Neural cell (in vitro differentiated cells): Measurements from ENCODE around the gene ABCE1. TPM values are rescaled to one million over a fixed set of nuclear protein-coding genes. Genes with fewer than 3 reads are reported as not detected.

ENCODE experiments used
- H2AFZ ChIP-seq: fragments of 200-600, 300-800 bp; sonication (generic), shearing (Covaris generic); 2 replicates; pipeline ENCODE4 v1.6.0; 2014; ENCODE audit warnings: low read depth, mild to moderate bottlenecking, antibody characterized with exemption, low read length, moderate library complexity
- H3F3A ChIP-seq: fragments of 200-600 bp; shearing (Covaris generic); 2 replicates; pipeline ENCODE4 v1.6.1; 2016; ENCODE audit warnings: mild to moderate bottlenecking, moderate library complexity, mixed read lengths, antibody characterized with exemption, low read length; ENCODE audit not compliant: insufficient read depth, poor library complexity, severe bottlenecking
- H3K27ac ChIP-seq: fragments of 200-600, 300-800 bp; sonication (generic), shearing (Covaris generic); 2 replicates; pipeline ENCODE4 v1.5.1; 2014; ENCODE audit warnings: mild to moderate bottlenecking, low read length, moderate library complexity
- H3K27me3 ChIP-seq: fragments of 300-800, 200-600 bp; sonication (generic), shearing (Covaris generic); 2 replicates; pipeline ENCODE4 v1.6.0; 2014; ENCODE audit warnings: mild to moderate bottlenecking, low read depth, low read length, moderate library complexity; ENCODE audit not compliant: insufficient read depth
- H3K36me3 ChIP-seq: fragments of 300-800, 200-600 bp; sonication (generic), shearing (Covaris generic); 2 replicates; pipeline ENCODE4 v1.5.1; 2014; ENCODE audit warnings: mild to moderate bottlenecking, antibody characterized with exemption, low read length, moderate library complexity; ENCODE audit not compliant: insufficient read depth
- H3K4me2 ChIP-seq: fragments of 300-800, 200-600 bp; sonication (generic), shearing (Covaris generic); 2 replicates; pipeline ENCODE4 v1.6.0; 2014; ENCODE audit warnings: mild to moderate bottlenecking, low read length
- H3K4me3 ChIP-seq: fragments of 300-800, 200-600 bp; sonication (generic), shearing (Covaris generic); 2 replicates; pipeline ENCODE4 v1.5.1; 2014; ENCODE audit warnings: mild to moderate bottlenecking, low read length, moderate library complexity
- H3K79me2 ChIP-seq: fragments of 200-600 bp; shearing (Covaris generic); replicated peaks from 2 replicates; pipeline ENCODE4 v1.6.0; 2014; ENCODE audit warnings: mild to moderate bottlenecking, low read length, moderate library complexity; ENCODE audit not compliant: insufficient read depth
- H3K9ac ChIP-seq: fragments of 300-800, 200-600 bp; sonication (generic), shearing (Covaris generic); 2 replicates; pipeline ENCODE4 v1.6.1; 2016; ENCODE audit warnings: mild to moderate bottlenecking, low read length, mixed read lengths
- H3K9me2 ChIP-seq: fragments of 200-600 bp; shearing (Covaris generic); 2 replicates; pipeline ENCODE4 v1.6.1; 2016; ENCODE audit warnings: mild to moderate bottlenecking, low read length, mixed read lengths; ENCODE audit not compliant: insufficient read depth
- H3K9me3 ChIP-seq: fragments of 200-600, 300-800 bp; sonication (generic), shearing (Covaris generic); 2 replicates; pipeline ENCODE4 v1.6.1; 2016; ENCODE audit warnings: mild to moderate bottlenecking, mixed run types, low read length, moderate library complexity, mixed read lengths
- H4K20me1 ChIP-seq: fragments of 200-600 bp; shearing (Covaris generic); 2 replicates; pipeline ENCODE4 v1.6.1; 2016; ENCODE audit warnings: mild to moderate bottlenecking, mixed run types; ENCODE audit not compliant: insufficient read depth
- CTCF ChIP-seq: fragments of 450-650 bp; IDR thresholded peaks from 2 replicates; pipeline ENCODE4 v1.5.1; 2014; ENCODE audit warnings: antibody characterized with exemption, mild to moderate bottlenecking, moderate library complexity; ENCODE audit not compliant: poor library complexity, severe bottlenecking
- EP300 ChIP-seq: fragments of 450-650 bp; conservative IDR thresholded peaks from 2 replicates; pipeline ENCODE4 v1.6.1; 2014; ENCODE audit warnings: antibody characterized with exemption, mild to moderate bottlenecking, moderate library complexity; ENCODE audit not compliant: poor library complexity, severe bottlenecking
- EZH2 ChIP-seq: fragments of 200-600, 300-800 bp; shearing (Covaris generic), sonication (generic); IDR thresholded peaks from 2 replicates; pipeline ENCODE4 v1.6.1; 2014; ENCODE audit warnings: antibody characterized with exemption, low read length, borderline replicate concordance, mild to moderate bottlenecking; ENCODE audit not compliant: insufficient read depth, poor library complexity, severe bottlenecking
- MXI1 ChIP-seq: fragments of 450-650 bp; conservative IDR thresholded peaks from 2 replicates; pipeline ENCODE4 v1.6.1; 2014; ENCODE audit warnings: antibody characterized with exemption, mild to moderate bottlenecking; ENCODE audit not compliant: poor library complexity, severe bottlenecking
- POLR2AphosphoS5 ChIP-seq: IDR thresholded peaks from 2 replicates; pipeline ENCODE4 v1.6.1; 2012
- RAD21 ChIP-seq: fragments of 450-650 bp; conservative IDR thresholded peaks from 2 replicates; pipeline ENCODE4 v1.6.1; 2014; ENCODE audit warnings: antibody characterized with exemption, mild to moderate bottlenecking, moderate library complexity
- REST ChIP-seq: IDR thresholded peaks from 2 replicates; pipeline ENCODE4 v1.6.1; 2012; ENCODE audit warnings: borderline replicate concordance
- SMC3 ChIP-seq: fragments of 450-650 bp; conservative IDR thresholded peaks from 2 replicates; pipeline ENCODE4 v1.6.1; 2014; ENCODE audit warnings: antibody characterized with exemption, mild to moderate bottlenecking, moderate library complexity; ENCODE audit not compliant: poor library complexity
- TAF1 ChIP-seq: IDR thresholded peaks from 2 replicates; pipeline ENCODE4 v1.6.1; 2012; ENCODE audit warnings: low read depth
- polyA plus RNA-seq: library from polyadenylated mRNA; depleted of rRNA; stranded (reverse); fragments of >200 nt; gene quantifications from 2 replicates; pipeline ENCODE4 v1.2.3, GENCODE V29; 2014

The ABCE1 gene
- polyA plus RNA-seq, 1 donor from 2014 or later = 96.9 TPM

GRCh38 chr4:145161549-145161948, 63.4 kb downstream of the ABCE1 start:
- Histone ChIP-seq H3K36me3 (peaks cover 6% of the 10 kb centered on the region), H3K9me2 (no peaks in the 10 kb centered on the region), H3K9me3 (no peaks in the 10 kb centered on the region), H3K9ac (no peak overlapping the region), H3K27ac (no peak overlapping the region), H4K20me1 (no peaks in the 10 kb centered on the region), H3K4me2 (no peak overlapping the region), H3F3A (no peaks in the 10 kb centered on the region), H3K79me2 (no peaks in the 10 kb centered on the region), H2AFZ (no peak overlapping the region), H3K4me3 (no peak overlapping the region), H3K27me3 (no peaks in the 10 kb centered on the region)
- TF ChIP-seq EZH2 (no peak), POLR2AphosphoS5 (no peak), CTCF (no peak), EP300 (no peak), SMC3 (no peak), RAD21 (no peak), REST (no peak), MXI1 (no peak), TAF1 (no peak)

- no peak overlapping the region for H2AFZ ChIP-seq
- H3K79me2 ChIP-seq = no peaks in the 10 kb centered on the region
Observed at GRCh38 chr4:145167887-145168286, 69.8 kb downstream of the ABCE1 start.

More at GRCh38 chr4:145167887-145168286, 69.8 kb downstream of the ABCE1 start:
- H3K27me3 ChIP-seq = no peaks in the 10 kb centered on the region
- H3F3A ChIP-seq = no peaks in the 10 kb centered on the region
- H3K9ac ChIP-seq = no peak overlapping the region
- no peaks in the 10 kb centered on the region for H3K9me2 ChIP-seq
- H3K36me3 ChIP-seq = no peaks in the 10 kb centered on the region
- no peaks in the 10 kb centered on the region for H3K9me3 ChIP-seq
- H3K4me2 ChIP-seq = no peak overlapping the region
- no peak overlapping the region for H3K27ac ChIP-seq
- H4K20me1 ChIP-seq = no peaks in the 10 kb centered on the region
- no peak overlapping the region for H3K4me3 ChIP-seq
- TF ChIP-seq CTCF (no peak), EP300 (no peak), SMC3 (no peak), POLR2AphosphoS5 (no peak), MXI1 (no peak), TAF1 (no peak), RAD21 (no peak), EZH2 (no peak)
